Esophagus muscularis mucosa (tissue), 3 donors: ENCODE results near the gene SETD4.

Experiments used
- CTCF ChIP-seq, 3 experiments: fragments of 200-600 bp in 2 of 3; fragments of 450-650 bp in 1 of 3; sonication (generic) in 2 of 3; IDR thresholded peaks; one replicate each; pipeline ENCODE4 v1.5.1; 2017 to 2019; ENCODE audit warnings: antibody characterized with exemption in 3 of 3, mild to moderate bottlenecking in 2 of 3, moderate library complexity in 1 of 3
- POLR2AphosphoS5 ChIP-seq, 2 donors: sonication (generic); formaldehyde crosslinking; IDR thresholded peaks; one replicate each; pipeline ENCODE4 v1.6.1; 2017; ENCODE audit warnings: antibody characterized with exemption in 2 of 2

DNA sequence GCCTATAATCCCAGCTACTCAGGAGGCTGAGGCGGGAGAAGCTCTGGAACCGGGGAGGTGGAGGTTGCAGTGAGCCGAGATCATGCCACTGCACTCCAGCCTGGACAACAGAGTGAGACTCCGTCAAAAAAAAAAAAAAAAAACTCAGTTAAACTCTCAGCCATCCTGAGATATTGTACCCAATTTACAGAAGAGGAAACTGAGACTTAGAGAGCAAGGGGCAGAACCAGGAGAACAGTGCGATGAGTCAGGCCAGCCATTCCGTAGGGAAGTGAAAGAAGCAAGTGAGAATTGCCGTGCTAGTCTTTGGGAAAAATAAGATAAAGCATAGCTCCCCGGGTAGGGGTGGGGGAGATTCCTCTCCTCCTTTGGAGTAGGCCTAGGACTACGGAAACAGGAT is 69.7 kb downstream of the SETD4 start:
- no peak for TF ChIP-seq CTCF (IDR thresholded peaks at IDR 0.05)
- TF ChIP-seq POLR2AphosphoS5 (IDR thresholded peaks at IDR 0.05): no peak
